GM12878 (cell line): Measurements from ENCODE around the gene BBC3. TPM values are rescaled to one million over a fixed set of nuclear protein-coding genes. Genes with fewer than 3 reads are reported as not detected.

Experiments used
- ATAC-seq: fragments of 200-7000 bp; cut with Tn5 transposase; 3 replicates; pipeline ENCODE4 v1.9.1; 2020; ENCODE audit warnings: mild to moderate bottlenecking, moderate library complexity
- BruUV-seq: library from RNA; stranded (reverse); fragments of 400-500 nt; replicated peaks from 2 replicates; lab custom pipeline; 2021; lab: Mats Ljungman, UMichigan
- CTCF ChIA-PET: fragments of 300-600 bp; sonication (Branson Sonifier 250); formaldehyde crosslinking; extraction: SDS; loops from one replicate; lab custom pipeline; 2021; ENCODE audit warnings: inconsistent platforms; lab: Yijun Ruan, JAX
- POLR2A ChIA-PET: fragments of 350-600 bp; formaldehyde crosslinking; extraction: SDS; loops from one replicate; lab custom pipeline; 2021; ENCODE audit warnings: inconsistent platforms; lab: Charles Lee
- RAD21 ChIA-PET: fragments of 300-600 bp; sonication (Branson Sonifier 250); formaldehyde crosslinking; loops from one replicate; lab custom pipeline; 2023; ENCODE audit warnings: antibody characterized with exemption; ENCODE audit not compliant: unreplicated experiment; lab: Charles Lee
- SMC1A ChIA-PET: fragments of 300-600 bp; sonication (Branson Sonifier 250); formaldehyde crosslinking; loops from one replicate; lab custom pipeline; 2023; ENCODE audit not compliant: unreplicated experiment, uncharacterized antibody; lab: Charles Lee
- DNase-seq: peaks from one replicate; pipeline ENCODE4 v3.0.0-alpha.2; 2011; ENCODE audit warnings: low read depth, low spot score
- FAIRE-seq: peaks from 3 replicates; lab custom pipeline; 2011; peaks lifted over from hg19 to GRCh38; lab: Jason Lieb, UNC
- H2AFZ ChIP-seq: 2 replicates; pipeline ENCODE4 v1.6.0; 2011; ENCODE audit warnings: low read depth, low read length, control low read depth; ENCODE audit not compliant: control insufficient read depth
- H3K27ac ChIP-seq: 2 replicates; pipeline ENCODE4 v1.5.1; 2011; ENCODE audit warnings: control low read depth; ENCODE audit not compliant: control insufficient read depth, insufficient read depth
- H3K27me3 ChIP-seq, 2 experiments: replicated peaks in 1 of 2; 2 replicates each; pipeline versions ENCODE4 v1.6.0 to v1.6.1; 2011; ENCODE audit warnings: low read length in 1 of 2; ENCODE audit not compliant: control insufficient read depth in 2 of 2, insufficient read depth in 2 of 2
- H3K36me3 ChIP-seq, 2 experiments: 2 replicates each; pipeline ENCODE4 v1.5.1; 2011; ENCODE audit warnings: low read length in 1 of 2; ENCODE audit not compliant: control insufficient read depth in 2 of 2, insufficient read depth in 2 of 2
- H3K4me1 ChIP-seq: 2 replicates; pipeline ENCODE4 v1.6.1; 2011; ENCODE audit warnings: mild to moderate bottlenecking, low read length, moderate library complexity, mixed read lengths; ENCODE audit not compliant: control insufficient read depth, insufficient read depth
- H3K4me2 ChIP-seq: 2 replicates; pipeline ENCODE4 v1.6.0; 2011; ENCODE audit warnings: control low read depth; ENCODE audit not compliant: control insufficient read depth, insufficient read depth
- H3K4me3 ChIP-seq: fragments of 200-600 bp; sonication (generic); 2 replicates; pipeline ENCODE4 v1.5.1; 2016
- H3K79me2 ChIP-seq: 2 replicates; pipeline ENCODE4 v1.6.0; 2011; ENCODE audit warnings: low read length; ENCODE audit not compliant: control insufficient read depth, insufficient read depth
- H3K9ac ChIP-seq: 2 replicates; pipeline ENCODE4 v1.8.0; 2011; ENCODE audit warnings: low read length, control low read depth, mixed read lengths; ENCODE audit not compliant: control insufficient read depth, insufficient read depth
- H3K9me3 ChIP-seq: replicated peaks from 3 replicates; pipeline ENCODE4 v1.5.1; 2011; ENCODE audit warnings: mild to moderate bottlenecking, low read length; ENCODE audit not compliant: control insufficient read depth, insufficient read depth
- H4K20me1 ChIP-seq: 2 replicates; pipeline ENCODE4 v1.6.0; 2011; ENCODE audit not compliant: control insufficient read depth, insufficient read depth
- CHD1 ChIP-seq: IDR thresholded peaks from 2 replicates; pipeline ENCODE4 v1.6.1; 2012; ENCODE audit warnings: low read depth, low read length, improper control_type of control experiment
- ELK1 ChIP-seq: IDR thresholded peaks from 2 replicates; pipeline ENCODE4 v1.6.1; 2012; ENCODE audit warnings: low read depth, low read length, improper control_type of control experiment
- IRF5 ChIP-seq: fragments of 450-650 bp; IDR thresholded peaks from 2 replicates; pipeline ENCODE4 v1.6.1; 2017; ENCODE audit warnings: borderline replicate concordance
- LARP7 ChIP-seq: fragments of 450-650 bp; IDR thresholded peaks from 2 replicates; pipeline ENCODE4 v1.6.1; 2017; ENCODE audit warnings: mild to moderate bottlenecking
- MLLT1 ChIP-seq: fragments of 450-650 bp; IDR thresholded peaks from 2 replicates; pipeline ENCODE4 v1.6.1; 2016; ENCODE audit warnings: mild to moderate bottlenecking
- NFYA ChIP-seq: IDR thresholded peaks from 2 replicates; pipeline ENCODE4 v1.6.1; 2011; ENCODE audit warnings: low read depth, mild to moderate bottlenecking, low read length, improper control_type of control experiment, borderline replicate concordance
- PML ChIP-seq: IDR thresholded peaks from 2 replicates; pipeline ENCODE4 v1.6.1; 2012; ENCODE audit warnings: low read length, inconsistent platforms
- USF1 ChIP-seq: IDR thresholded peaks from 2 replicates; pipeline ENCODE4 v1.6.1; 2011; ENCODE audit warnings: borderline replicate concordance, low read depth, mild to moderate bottlenecking, moderate library complexity, mixed read lengths, low read length; ENCODE audit not compliant: insufficient read depth; ENCODE audit errors: extremely low read length
- USF2 ChIP-seq: IDR thresholded peaks from 2 replicates; pipeline ENCODE4 v1.6.1; 2011; ENCODE audit warnings: low read depth, low read length, improper control_type of control experiment, borderline replicate concordance
- YY1 ChIP-seq: IDR thresholded peaks from 2 replicates; pipeline ENCODE4 v1.6.1; 2011; ENCODE audit warnings: low read depth, mild to moderate bottlenecking, low read length
- ZZZ3 ChIP-seq: IDR thresholded peaks from 2 replicates; pipeline ENCODE4 v1.6.1; 2011; ENCODE audit warnings: low read depth; ENCODE audit not compliant: control insufficient read depth, insufficient read length
- WGBS: methylation state at CpG from one replicate; pipeline ENCODE4 v1.1.6; 2016; ENCODE audit warnings: low lambda C conversion rate; ENCODE audit not compliant: insufficient replicate concordance, insufficient coverage; ENCODE audit errors: missing lambda C conversion rate; 5-methylcytosine and 5-hydroxymethylcytosine counted together
- in situ Hi-C: fragments of 300-500 bp; cut with MboI; formaldehyde crosslinking; loops from 9 replicates; pipeline ENCODE4 v1.14.3; 2018; ENCODE audit warnings: mixed read lengths
- intact Hi-C: fragments of 100-400 bp; cut with micrococcal nuclease; formaldehyde crosslinking; loops from one replicate; pipeline ENCODE4 v1.14.2; 2022; ENCODE audit not compliant: unreplicated experiment
- polyA plus RNA-seq, 11 experiments: library from polyadenylated mRNA; depleted of rRNA in 4 of 11; unstranded in 6 of 11; stranded (reverse) in 5 of 11; fragments of >200 nt; fragmentation: Nextera tagmentation in 4 of 11; fragmentation: Illumina TruSeq in 1 of 11; extraction: Ambion mirVana in 4 of 11; extraction: Trizol in 1 of 11; gene quantifications; 1 replicate in 1 of 11; 2 replicates in 10 of 11; pipeline versions ENCODE4 v1.2.1 to v1.2.3, GENCODE V29; 2011 to 2016; ENCODE audit warnings: inconsistent platforms in 2 of 11, missing spikeins in 2 of 11, low read depth in 1 of 11
- total RNA-seq, 4 experiments: library from RNA; depleted of rRNA in 3 of 4; stranded (reverse); fragments of >200 nt in 3 of 4; fragmentation: Illumina TruSeq in 1 of 4; extraction: Trizol in 1 of 4; gene quantifications; 2 replicates each; pipeline versions ENCODE4 v1.2.1 to v1.2.3, GENCODE V29; 2013 to 2021

BBC3 gene
- total and polyA plus RNA-seq, 10 of the 15 experiments (the other 5 are each of a cell fraction or from before 2014, with no cell fraction given), result 0.10 to 17.9 (median 7.5) TPM

GRCh38 chr19:47197141-47197540, 33.9 kb downstream of the BBC3 start:
- no TSS peak for BruUV-seq
- 97% methylated on average over 4 of the region's 4 CpGs for WGBS
- RAD21 ChIA-PET, result no interaction called here

More at GRCh38 chr19:47197141-47197540, 33.9 kb downstream of the BBC3 start:
- in situ Hi-C loops, result no loop called here
- Histone ChIP-seq H3K4me2 (no peak overlapping the region), H3K27ac (no peak overlapping the region), H3K36me3 (peaks cover 7 to 17% of the 10 kb centered on the region in 2 experiments), H2AFZ (no peak overlapping the region), H3K9me3 (no peaks in the 10 kb centered on the region), H3K79me2 (no peaks in the 10 kb centered on the region), H4K20me1 (no peaks in the 10 kb centered on the region), H3K9ac (no peak overlapping the region), H3K27me3 (no peaks in the 10 kb centered on the region), H3K4me1 (no peaks in the 10 kb centered on the region), H3K4me3 (no peak overlapping the region)
- ATAC-seq, result no peak
- CTCF ChIA-PET, result interaction anchor here (0.8 to 1.2 kb wide), 2 partner anchors 13 to 40 kb away, joined by 5 to 6 read pairs; no protein-coding TSS in a partner anchor
- POLR2A ChIA-PET, result interaction anchor here (0.6 kb wide), 1 partner anchor 149 kb away, joined by 4 read pairs; the partner anchor contains the start of gene TMEM160
- TF ChIP-seq USF2, result no peak
- TF ChIP-seq USF1, result no peak
- TF ChIP-seq YY1, result no peak
- TF ChIP-seq NFYA, result no peak
- TF ChIP-seq ZZZ3, result no peak
- TF ChIP-seq ELK1, result no peak
- TF ChIP-seq CHD1, result no peak
- no peak for TF ChIP-seq IRF5
- TF ChIP-seq LARP7, result no peak
- no peak for TF ChIP-seq MLLT1
- TF ChIP-seq PML, result no peak
- intact Hi-C loops, result no loop called here
- no peak for FAIRE-seq
- SMC1A ChIA-PET, result interaction anchor here (1.0 kb wide), 1 partner anchor 47 kb away, joined by 3 read pairs; no protein-coding TSS in a partner anchor
- no peak for DNase-seq
